Measurements from ENCODE around the gene TNFSF18.

DNA sequence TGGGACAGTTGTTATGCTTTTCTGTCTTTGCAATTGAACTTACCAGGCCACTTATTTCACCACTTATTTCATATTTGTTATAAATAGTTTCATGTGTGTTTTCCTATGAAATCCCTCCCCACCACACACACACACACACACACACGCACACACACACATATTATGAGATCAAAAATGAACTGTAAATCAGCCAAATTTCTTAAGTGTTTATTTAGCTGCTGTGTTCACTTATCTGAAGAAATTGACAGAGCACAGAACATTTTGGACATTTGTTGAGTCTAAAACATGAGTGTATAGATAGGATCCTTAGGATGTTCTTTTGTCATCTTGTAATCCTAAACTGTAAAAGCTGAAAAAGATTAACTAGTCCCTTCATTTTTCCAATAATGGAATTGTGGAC, 7.8 kb upstream of the TNFSF18 start:
- TF ChIP-seq, protein P1, sequence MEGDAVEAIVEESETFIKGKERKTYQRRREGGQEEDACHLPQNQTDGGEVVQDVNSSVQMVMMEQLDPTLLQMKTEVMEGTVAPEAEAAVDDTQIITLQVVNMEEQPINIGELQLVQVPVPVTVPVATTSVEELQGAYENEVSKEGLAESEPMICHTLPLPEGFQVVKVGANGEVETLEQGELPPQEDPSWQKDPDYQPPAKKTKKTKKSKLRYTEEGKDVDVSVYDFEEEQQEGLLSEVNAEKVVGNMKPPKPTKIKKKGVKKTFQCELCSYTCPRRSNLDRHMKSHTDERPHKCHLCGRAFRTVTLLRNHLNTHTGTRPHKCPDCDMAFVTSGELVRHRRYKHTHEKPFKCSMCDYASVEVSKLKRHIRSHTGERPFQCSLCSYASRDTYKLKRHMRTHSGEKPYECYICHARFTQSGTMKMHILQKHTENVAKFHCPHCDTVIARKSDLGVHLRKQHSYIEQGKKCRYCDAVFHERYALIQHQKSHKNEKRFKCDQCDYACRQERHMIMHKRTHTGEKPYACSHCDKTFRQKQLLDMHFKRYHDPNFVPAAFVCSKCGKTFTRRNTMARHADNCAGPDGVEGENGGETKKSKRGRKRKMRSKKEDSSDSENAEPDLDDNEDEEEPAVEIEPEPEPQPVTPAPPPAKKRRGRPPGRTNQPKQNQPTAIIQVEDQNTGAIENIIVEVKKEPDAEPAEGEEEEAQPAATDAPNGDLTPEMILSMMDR (conservative IDR thresholded peaks at IDR 0.05): no peak
- TF ChIP-seq ZFX (IDR thresholded peaks at IDR 0.05): no peak
